H1 (cell line): ENCODE data around the gene TGFB2.

Experiments
- ASH2L ChIP-seq: fragments of 200-600, 300-600 bp; sonication (generic); IDR thresholded peaks from one replicate; pipeline ENCODE4 v1.7.1; 2017; ENCODE audit warnings: low read length
- CBX5 ChIP-seq: fragments of 300-800, 300-1000 bp; sonication (generic); IDR thresholded peaks from 2 replicates; pipeline ENCODE4 v1.7.1; 2016; ENCODE audit warnings: antibody characterized with exemption, low read length, low read depth
- CTCF ChIP-seq, 3 experiments: IDR thresholded peaks; 1 replicate in 2 of 3; 2 replicates in 1 of 3; pipeline versions ENCODE4 v1.5.1 to v1.6.1; 2011; ENCODE audit warnings: low read length in 3 of 3, mild to moderate bottlenecking in 3 of 3, inconsistent platforms in 2 of 3, low read depth in 1 of 3, moderate library complexity in 1 of 3; ENCODE audit not compliant: insufficient read depth in 1 of 3; ENCODE audit errors: control extremely low read depth in 1 of 3
- EP300 ChIP-seq, 2 experiments: IDR thresholded peaks; 1 replicate in 1 of 2; 2 replicates in 1 of 2; pipeline ENCODE4 v1.6.1; 2011 to 2012; ENCODE audit warnings: low read depth in 2 of 2, low read length in 2 of 2, mild to moderate bottlenecking in 2 of 2, borderline replicate concordance in 1 of 2, inconsistent platforms in 1 of 2, moderate library complexity in 1 of 2
- EZH2 ChIP-seq: fragments of 200-600 bp; sonication (generic); IDR thresholded peaks from 2 replicates; pipeline ENCODE4 v1.7.1; 2012; ENCODE audit warnings: low read depth, mild to moderate bottlenecking, moderate library complexity, low read length, inconsistent platforms; ENCODE audit not compliant: severe bottlenecking
- HDAC6 ChIP-seq: IDR thresholded peaks from one replicate; pipeline ENCODE4 v1.7.1; 2012; ENCODE audit warnings: low read depth, mild to moderate bottlenecking, inconsistent platforms, low read length, moderate library complexity
- POLR2A ChIP-seq, 2 experiments: IDR thresholded peaks; 1 replicate in 1 of 2; 2 replicates in 1 of 2; pipeline ENCODE4 v1.6.1; 2011; ENCODE audit warnings: low read depth in 2 of 2, low read length in 2 of 2, mild to moderate bottlenecking in 2 of 2; ENCODE audit errors: control extremely low read depth in 1 of 2
- POLR2AphosphoS5 ChIP-seq: IDR thresholded peaks from 2 replicates; pipeline ENCODE4 v1.6.1; 2011; ENCODE audit warnings: low read depth, low read length
- YY1 ChIP-seq: IDR thresholded peaks from 2 replicates; pipeline ENCODE4 v1.6.1; 2011; ENCODE audit warnings: low read depth, mild to moderate bottlenecking, low read length

GRCh38 chr1:218429301-218429700 lies 84.2 kb downstream of the TGFB2 start:
- TF ChIP-seq EZH2: no peak
- TF ChIP-seq EP300 (IDR thresholded peaks at IDR 0.05; ENCODE audit: borderline replicate concordance in 1 of 2, low read depth in 2 of 2, low read length in 2 of 2): no peak
- no peak for TF ChIP-seq HDAC6
- TF ChIP-seq ASH2L: no peak
- TF ChIP-seq CBX5: no peak
- TF ChIP-seq POLR2A (IDR thresholded peaks at IDR 0.05; ENCODE audit: control extremely low read depth in 1 of 2, low read depth in 2 of 2, low read length in 2 of 2): no peak
- TF ChIP-seq CTCF (IDR thresholded peaks at IDR 0.05; ENCODE audit: control extremely low read depth in 1 of 3, insufficient read depth in 1 of 3, low read depth in 1 of 3, low read length in 3 of 3): no peak
- TF ChIP-seq POLR2AphosphoS5: no peak
- TF ChIP-seq YY1: no peak
